LNCAP (cell line): ENCODE measurements around the gene DCDC2C.

Source experiments
- CTCF ChIP-seq: fragments of 450-650 bp; IDR thresholded peaks from 2 replicates; pipeline ENCODE4 v1.5.1; 2017; ENCODE audit warnings: mild to moderate bottlenecking

DCDC2C gene

GRCh38 chr2:3780477-3781402 is 77.4 kb downstream of the DCDC2C start:
- TF ChIP-seq CTCF: peak; percentile 81

- TF ChIP-seq CTCF: no peak
Observed at GRCh38 chr2:3784731-3785130, 81.4 kb downstream of the DCDC2C start.

DNA sequence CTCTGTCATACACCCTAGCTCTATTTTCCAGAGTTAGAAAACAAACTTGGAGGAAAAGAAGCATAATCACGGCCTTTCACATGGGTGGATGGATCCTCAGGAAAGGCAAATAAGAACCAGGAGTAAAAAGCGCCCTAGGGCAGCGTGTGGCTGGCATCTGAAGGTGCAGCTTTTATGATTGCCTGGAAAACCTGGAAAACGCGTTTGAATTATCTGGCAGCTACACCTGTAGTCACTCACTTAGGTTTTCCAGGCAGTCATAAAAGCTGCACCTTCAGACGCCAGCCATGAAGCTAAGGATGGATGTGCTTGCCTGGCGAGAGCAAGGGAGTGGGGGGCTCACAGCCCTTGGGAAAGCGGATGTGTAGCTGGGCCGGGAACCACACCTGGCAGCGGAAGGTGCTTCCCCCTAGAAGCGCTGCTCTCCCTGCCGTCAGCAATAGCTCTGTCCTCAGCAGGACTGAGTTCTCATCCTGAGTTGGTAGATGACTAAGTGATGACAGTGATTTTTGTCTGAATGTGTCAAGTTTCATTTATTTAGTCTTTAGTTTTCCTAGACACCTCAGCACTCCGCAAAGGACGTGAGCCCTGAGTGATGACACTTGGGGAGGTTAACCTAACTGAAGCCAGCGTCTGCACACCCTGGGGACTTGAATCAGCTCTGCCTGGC is 82.0 kb downstream of the DCDC2C start:
- TF ChIP-seq CTCF: peak; percentile 23; the same call in 1 of the 2 replicates

DNA sequence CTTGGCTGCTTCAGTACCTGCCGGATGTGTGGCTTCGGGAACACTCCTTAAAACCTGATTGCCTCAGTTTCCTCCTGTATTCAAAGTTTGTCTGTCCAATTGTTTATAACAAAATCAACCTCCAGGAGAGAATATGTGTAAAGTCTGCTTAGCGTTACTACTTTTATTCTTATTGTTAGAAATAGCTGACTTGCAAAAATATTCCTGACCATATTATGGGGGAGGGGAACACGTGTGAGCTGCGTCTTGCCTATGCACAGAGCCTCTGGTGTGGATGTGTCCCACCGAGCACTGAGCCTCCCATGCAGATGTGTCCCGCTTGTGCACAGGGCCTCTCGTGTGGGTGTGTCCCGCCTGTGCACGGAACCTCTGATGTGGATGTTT is 82.5 kb downstream of the DCDC2C start:
- no peak for TF ChIP-seq CTCF

DNA sequence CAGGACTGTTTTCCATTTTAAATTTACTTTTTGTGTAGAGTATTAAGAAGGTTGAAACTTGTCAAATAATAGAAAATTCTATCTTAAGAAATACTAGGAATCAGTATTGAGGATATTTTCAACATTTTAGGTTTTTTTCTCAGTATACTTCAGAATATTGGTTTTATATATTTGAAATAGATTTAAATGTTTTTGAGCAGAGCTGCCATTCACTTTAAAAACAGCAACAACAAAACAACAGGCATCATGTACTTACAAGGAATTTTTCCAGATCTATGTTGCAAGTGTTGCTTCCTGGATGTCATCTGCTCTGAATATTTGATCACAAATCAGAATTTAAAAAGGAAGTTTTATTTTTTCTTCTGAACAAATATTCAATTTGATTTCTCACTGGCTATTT is 84.4 kb downstream of the DCDC2C start:
- TF ChIP-seq CTCF: no peak

- no peak for TF ChIP-seq CTCF
Observed at GRCh38 chr2:3789256-3789655, 85.9 kb downstream of the DCDC2C start.

GRCh38 chr2:3793249-3793648 is 89.9 kb downstream of the DCDC2C start:
- no peak for TF ChIP-seq CTCF
